HFFc6 (cell line): ENCODE measurements around the gene CXADR. TPM values are rescaled to one million over a fixed set of nuclear protein-coding genes. Genes with fewer than 3 reads are reported as not detected.
A peak's percentile ranks its signal among the peaks of the same experiment; 100 is the strongest.
"Not testable (repeated sequence)": the region's sequence is repeated elsewhere in the genome, so short reads cannot be mapped to it uniquely, and the experiment has no call there.

Source experiments
- DNase-seq: peaks from one replicate; pipeline ENCODE4 v3.0.0-alpha.2; 2018
- H3K27ac Mint-ChIP-seq: 2 replicates; pipeline ENCODE4 v1.8.0; 2020; ENCODE audit warnings: mild to moderate bottlenecking, mixed read lengths
- H3K27me3 Mint-ChIP-seq: 2 replicates; pipeline ENCODE4 v1.8.0; 2021; ENCODE audit warnings: mild to moderate bottlenecking, moderate library complexity, mixed read lengths; ENCODE audit not compliant: insufficient read depth
- H3K36me3 Mint-ChIP-seq: 2 replicates; pipeline ENCODE4 v1.8.0; 2021; ENCODE audit warnings: low read depth, mixed read lengths
- H3K4me1 Mint-ChIP-seq: 2 replicates; pipeline ENCODE4 v1.8.0; 2020; ENCODE audit warnings: low read depth, mixed read lengths
- H3K4me3 Mint-ChIP-seq: 2 replicates; pipeline ENCODE4 v1.8.0; 2020; ENCODE audit warnings: mild to moderate bottlenecking, moderate library complexity, mixed read lengths
- H3K9me3 Mint-ChIP-seq: 2 replicates; pipeline ENCODE4 v1.8.0; 2020; ENCODE audit warnings: mild to moderate bottlenecking, mixed read lengths
- CTCF ChIP-seq: fragments of 200-600 bp; sonication (generic); IDR thresholded peaks from 2 replicates; pipeline ENCODE4 v1.5.0; 2021; ENCODE audit warnings: antibody characterized with exemption, mild to moderate bottlenecking
- total RNA-seq, 6 experiments: library from RNA; stranded (reverse); fragmentation: NEBNext Ultra II Directional; extraction: Animal tissue kit (Norgen Biotek cat#: 25700); gene quantifications; 2 replicates in 1 of 6; 3 replicates in 5 of 6; pipeline ENCODE4 v1.2.3, GENCODE V29; 2021

Gene CXADR
- total RNA-seq, 6 experiments from 2014 or later, result 0.05 to 0.28 (median 0.09) TPM; not detected in 2

DNA sequence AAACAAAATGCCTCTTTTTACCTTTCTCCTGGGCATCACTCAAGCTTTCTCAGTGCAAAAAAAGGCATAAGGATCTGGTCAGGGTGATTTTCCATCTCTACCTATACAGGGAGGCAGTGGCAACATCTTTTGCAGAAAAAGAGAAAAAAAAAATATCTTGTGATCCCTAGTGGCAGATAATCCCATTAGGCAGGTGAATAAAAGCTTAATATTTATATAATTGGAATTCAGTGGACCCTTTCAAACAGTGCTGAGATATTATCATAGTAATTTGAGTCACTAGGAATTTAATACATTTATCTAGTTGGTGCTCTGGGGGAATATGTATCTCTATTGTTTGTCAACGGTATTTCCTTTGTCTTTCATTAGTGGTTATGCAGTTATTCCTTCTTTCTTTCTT, 29.9 kb upstream of the CXADR start:
- Mint-ChIP-seq H3K4me3 (no peak overlapping the region), H3K27me3 (no peaks in the 10 kb centered on the region; the same call in 1 of the 2 replicates), H3K27ac (no peak overlapping the region), H3K4me1 (no peaks in the 10 kb centered on the region), H3K36me3 (no peaks in the 10 kb centered on the region), H3K9me3 (no peaks in the 10 kb centered on the region)
- TF ChIP-seq CTCF, result no peak
- DNase-seq, result no peak

DNA sequence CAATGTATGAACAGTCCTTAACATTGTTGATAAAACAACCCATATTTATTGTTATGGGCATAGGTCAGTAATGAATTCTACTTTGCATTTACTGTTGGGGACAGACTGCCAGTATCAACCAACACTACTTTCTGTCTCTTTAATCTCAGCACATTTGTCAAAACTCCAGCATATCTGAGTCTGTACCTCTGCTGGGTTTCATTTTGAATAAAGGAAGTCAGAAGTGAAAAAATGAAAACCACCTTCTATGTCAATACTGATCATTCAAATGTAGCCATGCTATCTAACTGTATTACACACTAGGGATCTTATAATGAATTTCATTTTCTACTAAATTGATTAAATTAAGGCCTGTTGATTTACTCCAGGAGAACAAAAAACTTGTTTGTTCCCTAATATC, 24.2 kb upstream of the CXADR start:
- Mint-ChIP-seq H3K27ac (no peak overlapping the region), H3K36me3 (no peaks in the 10 kb centered on the region), H3K4me1 (peaks cover 25% of the 10 kb centered on the region), H3K9me3 (no peaks in the 10 kb centered on the region), H3K27me3 (no peaks in the 10 kb centered on the region), H3K4me3 (no peak overlapping the region)
- no peak for DNase-seq
- TF ChIP-seq CTCF, result no peak

DNA sequence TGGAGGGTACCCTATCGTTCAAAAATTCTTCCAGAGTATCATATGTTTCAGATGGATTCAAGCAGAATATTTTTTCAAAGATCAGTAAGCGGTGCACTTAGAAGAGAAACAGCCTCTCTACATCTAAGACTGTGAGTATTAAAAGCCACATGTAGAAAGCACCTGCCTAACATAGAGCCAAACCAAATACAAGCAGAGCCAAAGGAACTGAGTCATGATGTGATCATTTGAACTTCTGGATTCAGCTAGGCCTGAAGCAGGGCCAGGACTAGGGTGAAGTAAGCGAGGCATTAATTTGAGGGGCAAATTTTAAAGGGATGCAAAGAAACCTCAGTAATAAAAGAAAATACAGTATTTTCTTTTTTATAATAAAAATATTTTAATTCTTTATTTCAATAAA, 23.3 kb upstream of the CXADR start:
- peaks cover 25% of the 10 kb centered on the region for H3K4me1 Mint-ChIP-seq
- H3K9me3 Mint-ChIP-seq, H3K4me3 Mint-ChIP-seq, H3K36me3 Mint-ChIP-seq, H3K27ac Mint-ChIP-seq, H3K27me3 Mint-ChIP-seq: not testable (repeated sequence)
- DNase-seq, result peak; percentile 13

DNA sequence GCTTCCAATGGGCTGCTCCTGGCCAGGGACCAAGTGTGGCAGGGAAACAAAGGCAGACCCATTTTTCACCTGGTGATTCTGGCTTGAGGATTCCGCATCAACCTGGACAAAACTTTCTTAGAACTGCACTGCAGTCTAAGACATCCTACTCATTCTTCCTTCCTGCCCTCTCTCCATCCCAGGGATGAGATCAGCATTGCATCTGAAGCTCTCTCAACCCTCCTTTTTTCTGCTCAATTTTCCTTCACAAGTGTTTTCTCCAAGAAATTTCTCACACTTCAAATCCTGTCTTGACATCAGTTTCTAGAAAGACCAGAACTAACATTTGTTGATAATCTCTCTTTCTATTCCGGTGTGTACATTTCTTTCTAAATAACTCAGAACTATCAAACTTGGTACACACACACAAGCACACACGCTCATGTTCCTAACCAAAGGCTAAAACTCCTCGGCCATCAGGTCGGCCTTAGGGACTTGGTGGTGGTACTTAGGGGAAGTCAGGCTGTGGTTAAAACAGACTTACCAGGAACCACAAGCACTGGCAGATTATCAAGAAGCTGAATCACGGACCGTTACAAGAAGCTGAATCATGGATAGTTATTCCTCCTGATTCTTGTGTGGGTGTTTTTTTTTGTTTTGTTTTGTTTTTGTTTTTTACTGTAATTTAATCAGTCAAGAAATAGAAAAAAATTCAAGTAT, 21.0 kb upstream of the CXADR start:
- Mint-ChIP-seq H3K4me3 (peak overlapping the region; percentile 57), H3K9me3 (no peaks in the 10 kb centered on the region), H3K27ac (peak overlapping the region; percentile 70), H3K4me1 (peaks cover 25% of the 10 kb centered on the region), H3K27me3 (peaks cover 5% of the 10 kb centered on the region), H3K36me3 (no peaks in the 10 kb centered on the region)
- peak; percentile 94 for DNase-seq
- no peak for TF ChIP-seq CTCF

GRCh38 chr21:17492415-17493168, 20.3 kb upstream of the CXADR start:
- no peak for TF ChIP-seq CTCF
- Mint-ChIP-seq H3K4me3 (peak overlapping the region; percentile 57; the same call in 1 of the 2 replicates), H3K36me3 (no peaks in the 10 kb centered on the region), H3K9me3 (no peaks in the 10 kb centered on the region), H3K27me3 (peaks cover 6% of the 10 kb centered on the region), H3K4me1 (peaks cover 25% of the 10 kb centered on the region), H3K27ac (peak overlapping the region; percentile 20)
- no peak for DNase-seq

GRCh38 chr21:17494051-17494450, 18.8 kb upstream of the CXADR start:
- no peaks in the 10 kb centered on the region for H3K9me3 Mint-ChIP-seq
- no peak for TF ChIP-seq CTCF
- H3K36me3 Mint-ChIP-seq, result no peaks in the 10 kb centered on the region
- peaks cover 24% of the 10 kb centered on the region for H3K4me1 Mint-ChIP-seq
- H3K27me3 Mint-ChIP-seq, result peaks cover 8% of the 10 kb centered on the region
- no peak overlapping the region for H3K27ac Mint-ChIP-seq
- no peak for DNase-seq
- H3K4me3 Mint-ChIP-seq, result no peak overlapping the region
